ENCODE measurements around the gene TAP1. TPM values are rescaled to one million over a fixed set of nuclear protein-coding genes. Genes with fewer than 3 reads are reported as not detected.

TAP1 gene
- total and polyA plus RNA-seq, 2 donors (not counting 1 experiment from before 2014, with no cell fraction given), result 126 to 184 TPM

DNA sequence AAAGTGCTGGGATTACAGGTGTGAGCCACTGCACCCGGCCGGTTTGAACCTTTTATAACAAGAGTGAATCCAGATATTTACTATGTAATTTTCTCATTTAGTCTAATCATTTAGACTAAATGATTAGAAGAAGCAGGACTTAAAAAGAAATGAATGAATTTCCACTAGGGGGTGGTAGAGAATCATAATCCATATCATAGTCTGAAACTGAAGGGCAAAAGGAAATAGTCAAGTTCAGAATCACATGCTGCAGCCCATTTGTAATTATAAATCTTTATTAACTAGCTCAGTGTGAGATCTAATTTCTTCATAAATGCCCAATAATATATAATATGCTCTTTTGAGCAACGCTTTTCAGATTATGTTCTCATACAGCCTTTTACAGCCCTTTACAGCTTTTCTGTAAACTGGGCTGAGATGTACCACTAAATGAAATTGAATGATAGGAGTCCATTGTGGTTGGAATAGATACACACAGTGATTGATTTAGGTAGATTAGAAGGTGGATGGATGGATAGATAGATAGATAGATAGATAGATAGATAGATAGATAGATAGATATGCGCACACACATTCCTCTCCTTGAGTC is 32.3 kb upstream of the TAP1 start:
- intact Hi-C loops (cut with micrococcal nuclease), result loop anchor here (1.0 to 2.0 kb wide), 5 partner anchors 9 to 99 kb away; partner anchors contain the start of gene HLA-DMA
- Histone ChIP-seq H3K9me3 (ENCODE audit: control extremely low read depth in 1 of 3, control insufficient read depth in 2 of 3, insufficient read depth in 1 of 3, low read length in 2 of 3) (no peaks in the 10 kb centered on the region), H3K79me2 (ENCODE audit: control insufficient read depth, insufficient read depth, low read length) (peaks cover 7% of the 10 kb centered on the region), H3K36me3 (replicated peaks in 1 of 2; ENCODE audit: control extremely low read depth in 1 of 2, control insufficient read depth in 1 of 2, extremely low read depth in 1 of 2, insufficient read depth in 2 of 2, low read length in 1 of 2) (no peaks in the 10 kb centered on the region), H3K4me2 (replicated peaks; ENCODE audit: low read depth, low read length, poor library complexity, severe bottlenecking) (peak overlapping the region; percentile 24), H4K20me1 (ENCODE audit: control insufficient read depth, insufficient read depth, low read length, poor library complexity, severe bottlenecking) (no peaks in the 10 kb centered on the region), H3K27ac (ENCODE audit: low read length in 2 of 2) (no peak overlapping the region), H3K27me3 (replicated peaks in 1 of 4; ENCODE audit: control extremely low read depth in 1 of 4, control insufficient read depth in 3 of 4, insufficient read depth in 4 of 4, low read length in 3 of 4) (no peaks in the 10 kb centered on the region), H3K4me3 (ENCODE audit: control extremely low read depth in 1 of 5, extremely low read depth in 1 of 5, insufficient read depth in 1 of 5, low read depth in 2 of 5, low read length in 4 of 5) (no peak overlapping the region), H2AFZ (ENCODE audit: insufficient read depth, low read depth, low read length, poor library complexity, severe bottlenecking) (no peak overlapping the region), H3K9ac (ENCODE audit: low read length) (no peak overlapping the region), H3K4me1 (ENCODE audit: control insufficient read depth in 2 of 2, insufficient read depth in 2 of 2, low read length in 2 of 2) (peaks cover 14 to 15% of the 10 kb centered on the region in 2 donors)
- H3K27me3 Mint-ChIP-seq, result no peaks in the 10 kb centered on the region
- H3K4me3 Mint-ChIP-seq, result no peak overlapping the region
- ATAC-seq (ENCODE audit: low read depth), result peak; percentile 65
- peak; percentile 87 for DNase-seq
- no CpG with 5 or more reads among the region's 4 CpGs for WGBS (ENCODE audit: insufficient coverage)
- ChIA-PET CTCF (interaction anchor here (0.6 to 14.6 kb wide), 33 partner anchors 9 to 472 kb away, joined by 3 to 305 read pairs (median 6); partner anchors contain the start of genes BRD2, HLA-DMA and HLA-DMB), POLR2A (interaction anchor here (0.7 to 2.8 kb wide), 4 partner anchors 54 to 86 kb away, joined by 5 to 14 read pairs (median 6); partner anchors contain the start of genes BRD2 and HLA-DMA)
- peaks cover 23% of the 10 kb centered on the region for H3K4me1 Mint-ChIP-seq
- TF ChIP-seq, protein P1, sequence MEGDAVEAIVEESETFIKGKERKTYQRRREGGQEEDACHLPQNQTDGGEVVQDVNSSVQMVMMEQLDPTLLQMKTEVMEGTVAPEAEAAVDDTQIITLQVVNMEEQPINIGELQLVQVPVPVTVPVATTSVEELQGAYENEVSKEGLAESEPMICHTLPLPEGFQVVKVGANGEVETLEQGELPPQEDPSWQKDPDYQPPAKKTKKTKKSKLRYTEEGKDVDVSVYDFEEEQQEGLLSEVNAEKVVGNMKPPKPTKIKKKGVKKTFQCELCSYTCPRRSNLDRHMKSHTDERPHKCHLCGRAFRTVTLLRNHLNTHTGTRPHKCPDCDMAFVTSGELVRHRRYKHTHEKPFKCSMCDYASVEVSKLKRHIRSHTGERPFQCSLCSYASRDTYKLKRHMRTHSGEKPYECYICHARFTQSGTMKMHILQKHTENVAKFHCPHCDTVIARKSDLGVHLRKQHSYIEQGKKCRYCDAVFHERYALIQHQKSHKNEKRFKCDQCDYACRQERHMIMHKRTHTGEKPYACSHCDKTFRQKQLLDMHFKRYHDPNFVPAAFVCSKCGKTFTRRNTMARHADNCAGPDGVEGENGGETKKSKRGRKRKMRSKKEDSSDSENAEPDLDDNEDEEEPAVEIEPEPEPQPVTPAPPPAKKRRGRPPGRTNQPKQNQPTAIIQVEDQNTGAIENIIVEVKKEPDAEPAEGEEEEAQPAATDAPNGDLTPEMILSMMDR (IDR thresholded peaks at IDR 0.05), result peak; percentile 78
- TF ChIP-seq EZH2 (IDR thresholded peaks at IDR 0.05; ENCODE audit: borderline replicate concordance, insufficient read depth, low read depth, low read length, poor library complexity, severe bottlenecking), result no peak
- H3K27ac Mint-ChIP-seq, result no peak overlapping the region
- H3K9me3 Mint-ChIP-seq (ENCODE audit: insufficient read depth), result no peaks in the 10 kb centered on the region

- peaks cover 0 to 5% (median 0%) of the 10 kb centered on the region in 3 donors for H3K9me3 ChIP-seq (ENCODE audit: control extremely low read depth in 1 of 3, control insufficient read depth in 2 of 3, insufficient read depth in 1 of 3, low read length in 2 of 3)
- intact Hi-C loops (cut with micrococcal nuclease), result loop anchor here (2.0 kb wide), 1 partner anchor 69 kb away; the partner anchor contains the start of gene HLA-DMA
- H3K4me3 Mint-ChIP-seq, result no peak overlapping the region
- peaks cover 3% of the 10 kb centered on the region for H3K27me3 Mint-ChIP-seq
- peaks cover 31% of the 10 kb centered on the region for H3K4me1 Mint-ChIP-seq
- ATAC-seq (ENCODE audit: low read depth) (no peak), DNase-seq (no peak)
- no peaks in the 10 kb centered on the region for H3K36me3 ChIP-seq (replicated peaks in 1 of 2; ENCODE audit: control extremely low read depth in 1 of 2, control insufficient read depth in 1 of 2, extremely low read depth in 1 of 2, insufficient read depth in 2 of 2, low read length in 1 of 2)
- POLR2A ChIA-PET, result interaction anchor here (2.8 kb wide), 1 partner anchor 88 kb away, joined by 14 read pairs; no protein-coding TSS in a partner anchor
- H3K4me1 ChIP-seq (ENCODE audit: control insufficient read depth in 2 of 2, insufficient read depth in 2 of 2, low read length in 2 of 2), result peaks cover 14 to 21% of the 10 kb centered on the region in 2 donors
- no peak overlapping the region for H3K9ac ChIP-seq (ENCODE audit: low read length)
- H3K27ac Mint-ChIP-seq, result no peak overlapping the region
- no peak overlapping the region for H3K4me2 ChIP-seq (replicated peaks; ENCODE audit: low read depth, low read length, poor library complexity, severe bottlenecking)
- peaks cover 0 to 6% (median 0%) of the 10 kb centered on the region in 4 experiments for H3K27me3 ChIP-seq (replicated peaks in 1 of 4; ENCODE audit: control extremely low read depth in 1 of 4, control insufficient read depth in 3 of 4, insufficient read depth in 4 of 4, low read length in 3 of 4)
- WGBS (ENCODE audit: insufficient coverage), result 68% methylated on average over 5 of the region's 5 CpGs
- no peak overlapping the region for H3K4me3 ChIP-seq (ENCODE audit: control extremely low read depth in 1 of 5, extremely low read depth in 1 of 5, insufficient read depth in 1 of 5, low read depth in 2 of 5, low read length in 4 of 5)
- peaks cover 7% of the 10 kb centered on the region for H3K79me2 ChIP-seq (ENCODE audit: control insufficient read depth, insufficient read depth, low read length)
- H3K9me3 Mint-ChIP-seq (ENCODE audit: insufficient read depth), result no peaks in the 10 kb centered on the region
- H3K27ac ChIP-seq (ENCODE audit: low read length in 2 of 2), result no peak overlapping the region
- CTCF ChIA-PET, result interaction anchor here (1.2 to 14.6 kb wide), 9 partner anchors 58 to 243 kb away, joined by 3 to 305 read pairs (median 8); partner anchors contain the start of genes HLA-DMA and HLA-DMB
- H2AFZ ChIP-seq (ENCODE audit: insufficient read depth, low read depth, low read length, poor library complexity, severe bottlenecking), result no peak overlapping the region
- no peaks in the 10 kb centered on the region for H4K20me1 ChIP-seq (ENCODE audit: control insufficient read depth, insufficient read depth, low read length, poor library complexity, severe bottlenecking)
- TF ChIP-seq, protein P1 (IDR thresholded peaks at IDR 0.05), result no peak
- TF ChIP-seq EZH2 (IDR thresholded peaks at IDR 0.05; ENCODE audit: borderline replicate concordance, insufficient read depth, low read depth, low read length, poor library complexity, severe bottlenecking), result no peak
Measured at GRCh38 chr6:32883789-32884188, 30.3 kb upstream of the TAP1 start.
